Uterus (tissue), 2 donors: ENCODE results near the gene CHMP1B.

Source experiments
- CTCF ChIP-seq, 4 experiments: fragments of 200-600 bp in 2 of 4; fragments of 450-650 bp in 2 of 4; sonication (generic) in 2 of 4; IDR thresholded peaks; one replicate each; pipeline ENCODE4 v1.5.1; 2016 to 2019; ENCODE audit warnings: antibody characterized with exemption in 4 of 4, mild to moderate bottlenecking in 2 of 4, moderate library complexity in 1 of 4
- POLR2A ChIP-seq, 2 donors: fragments of 450-650 bp; IDR thresholded peaks; one replicate each; pipeline ENCODE4 v1.6.1; 2016; ENCODE audit warnings: antibody characterized with exemption in 2 of 2, mild to moderate bottlenecking in 1 of 2, moderate library complexity in 1 of 2

GRCh38 chr18:11820697-11821096 is 30.5 kb upstream of the CHMP1B start:
- TF ChIP-seq POLR2A (IDR thresholded peaks at IDR 0.05) (no peak), CTCF (IDR thresholded peaks at IDR 0.05) (no peak)
